ENCODE measurements around the gene OPA3.
A peak's percentile ranks its signal among the peaks of the same experiment; 100 is the strongest.

DNA sequence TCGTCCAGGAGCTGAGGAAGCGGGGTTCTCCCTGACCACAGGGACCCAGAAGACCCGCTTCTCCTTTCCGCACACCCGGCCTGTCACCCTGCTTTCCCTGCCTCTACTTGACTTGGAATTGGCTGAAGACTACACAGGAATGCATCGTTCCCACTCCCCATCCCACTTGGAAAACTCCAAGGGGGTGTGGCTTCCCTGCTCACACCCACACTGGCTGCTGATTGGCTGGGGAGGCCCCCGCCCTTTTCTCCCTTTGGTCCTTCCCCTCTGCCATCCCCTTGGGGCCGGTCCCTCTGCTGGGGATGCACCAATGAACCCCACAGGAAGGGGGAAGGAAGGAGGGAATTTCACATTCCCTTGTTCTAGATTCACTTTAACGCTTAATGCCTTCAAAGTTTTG, 58.5 kb downstream of the OPA3 start:
- TF ChIP-seq POLR2A (IDR thresholded peaks at IDR 0.05) = no peak
- TF ChIP-seq, protein P1, sequence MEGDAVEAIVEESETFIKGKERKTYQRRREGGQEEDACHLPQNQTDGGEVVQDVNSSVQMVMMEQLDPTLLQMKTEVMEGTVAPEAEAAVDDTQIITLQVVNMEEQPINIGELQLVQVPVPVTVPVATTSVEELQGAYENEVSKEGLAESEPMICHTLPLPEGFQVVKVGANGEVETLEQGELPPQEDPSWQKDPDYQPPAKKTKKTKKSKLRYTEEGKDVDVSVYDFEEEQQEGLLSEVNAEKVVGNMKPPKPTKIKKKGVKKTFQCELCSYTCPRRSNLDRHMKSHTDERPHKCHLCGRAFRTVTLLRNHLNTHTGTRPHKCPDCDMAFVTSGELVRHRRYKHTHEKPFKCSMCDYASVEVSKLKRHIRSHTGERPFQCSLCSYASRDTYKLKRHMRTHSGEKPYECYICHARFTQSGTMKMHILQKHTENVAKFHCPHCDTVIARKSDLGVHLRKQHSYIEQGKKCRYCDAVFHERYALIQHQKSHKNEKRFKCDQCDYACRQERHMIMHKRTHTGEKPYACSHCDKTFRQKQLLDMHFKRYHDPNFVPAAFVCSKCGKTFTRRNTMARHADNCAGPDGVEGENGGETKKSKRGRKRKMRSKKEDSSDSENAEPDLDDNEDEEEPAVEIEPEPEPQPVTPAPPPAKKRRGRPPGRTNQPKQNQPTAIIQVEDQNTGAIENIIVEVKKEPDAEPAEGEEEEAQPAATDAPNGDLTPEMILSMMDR (IDR thresholded peaks at IDR 0.05) = no peak
- TF ChIP-seq POLR2AphosphoS5 (IDR thresholded peaks at IDR 0.05) = peak; percentile 68
